Stimulated activated CD4-positive, alpha-beta T cell treated with anti-CD3 and anti-CD28 coated beads, TNF-alpha, amount 100 ng/mL, for 1 hour (primary cell): ENCODE data around the gene PCCA.
"Not testable (repeated sequence)": the region's sequence is repeated elsewhere in the genome, so short reads cannot be mapped to it uniquely, and the experiment has no call there.

Experiments used
- DNase-seq, 3 donors: peaks; one replicate each; pipeline ENCODE4 v3.0.0-alpha.2; 2020; ENCODE audit warnings: low read depth in 3 of 3, low spot score in 1 of 3

PCCA gene

DNA sequence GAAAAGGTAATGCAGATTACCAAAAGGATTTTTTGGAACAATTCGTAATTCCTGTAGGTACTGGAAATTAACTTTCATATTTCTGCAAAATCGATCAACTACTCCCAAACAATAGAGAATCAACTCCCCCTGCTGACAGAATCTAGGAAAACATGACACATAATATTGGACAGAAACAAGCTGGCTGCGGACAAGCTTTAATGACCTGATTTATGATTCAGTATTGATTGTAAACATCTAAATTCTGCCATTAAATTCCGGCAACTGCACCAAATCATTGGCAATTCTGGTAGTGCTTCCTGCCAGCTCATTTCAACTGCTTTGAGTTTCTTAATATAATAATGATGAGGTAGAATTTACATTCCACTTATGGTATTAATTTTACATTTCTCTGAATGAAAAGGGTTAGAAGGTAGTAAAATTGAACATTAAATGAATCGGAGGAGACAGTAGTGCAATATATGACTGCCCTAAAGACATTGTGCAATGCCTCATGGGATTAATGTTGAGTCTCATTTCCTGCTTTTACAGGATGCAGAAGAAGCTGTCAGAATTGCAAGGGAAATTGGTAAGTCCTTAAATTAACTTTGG lies 146.5 kb downstream of the PCCA start:
- no peak for DNase-seq

DNA sequence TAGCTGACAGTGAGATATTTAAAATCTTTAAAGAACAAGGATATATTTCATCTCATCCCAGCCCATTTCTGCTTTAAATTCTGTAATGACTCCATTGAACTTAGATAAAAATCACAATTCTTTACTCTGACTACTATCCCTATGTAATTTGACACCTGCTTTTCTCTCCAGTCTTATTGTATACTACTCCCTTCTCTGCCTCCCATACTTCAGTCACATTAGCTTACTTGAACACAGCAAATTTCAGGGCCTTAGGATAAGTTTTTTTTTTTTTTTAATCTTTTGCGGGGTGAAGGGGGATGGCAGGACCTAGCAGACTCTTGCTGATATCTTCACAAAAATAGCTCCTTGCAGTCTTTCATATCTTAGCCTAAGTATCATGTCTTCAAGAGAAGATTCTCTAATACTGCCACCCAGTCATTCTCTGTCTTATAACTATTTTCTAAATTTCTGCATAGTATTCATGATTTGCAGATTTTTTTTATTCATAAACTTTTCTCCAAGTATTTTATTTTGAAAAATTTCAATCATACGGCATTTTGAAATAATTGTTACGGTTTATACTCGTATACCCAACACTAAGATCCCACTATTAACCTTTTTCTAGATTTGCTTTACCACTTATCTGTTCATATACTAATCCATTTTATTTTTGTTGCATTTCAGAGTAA lies 151.4 kb downstream of the PCCA start:
- DNase-seq = no peak

DNA sequence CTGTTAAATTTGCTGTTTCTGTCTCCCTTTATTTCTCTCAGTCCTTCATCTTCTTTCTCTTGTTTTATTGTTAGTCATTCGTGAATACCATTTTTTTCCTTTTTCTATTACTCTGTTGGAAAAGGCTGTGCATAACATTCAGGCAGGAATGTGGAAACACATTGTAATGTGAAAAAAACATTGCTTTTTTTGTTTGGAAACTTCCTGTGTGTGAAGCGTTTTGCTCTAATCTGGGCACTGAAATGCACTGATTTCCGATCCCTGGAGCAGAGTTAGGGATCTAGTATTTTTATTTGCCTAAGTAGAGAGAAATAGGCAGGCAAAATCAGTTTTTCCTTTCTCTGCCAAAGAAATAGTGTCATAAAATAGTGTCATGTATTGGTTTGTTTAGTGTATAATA lies 155.5 kb downstream of the PCCA start:
- DNase-seq = no peak

DNA sequence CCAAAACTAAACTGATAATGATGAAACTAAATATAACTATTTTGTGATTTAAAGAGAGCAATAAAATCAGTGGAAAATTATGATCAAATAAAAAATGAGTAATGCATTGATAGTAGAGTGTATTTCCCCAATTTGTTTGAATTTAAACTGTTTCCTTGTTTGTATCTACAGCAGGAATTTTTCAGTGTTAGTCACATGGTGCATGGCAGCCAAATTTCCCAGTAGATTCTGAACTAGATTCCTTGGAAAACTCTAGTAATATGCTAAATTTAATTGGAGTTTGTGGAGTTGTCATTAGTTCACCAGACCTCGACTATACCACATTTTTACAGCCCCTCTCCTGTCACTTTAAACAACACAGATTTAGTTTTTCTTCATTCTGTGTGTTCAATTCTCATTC lies 156.2 kb downstream of the PCCA start:
- no peak for DNase-seq

DNA sequence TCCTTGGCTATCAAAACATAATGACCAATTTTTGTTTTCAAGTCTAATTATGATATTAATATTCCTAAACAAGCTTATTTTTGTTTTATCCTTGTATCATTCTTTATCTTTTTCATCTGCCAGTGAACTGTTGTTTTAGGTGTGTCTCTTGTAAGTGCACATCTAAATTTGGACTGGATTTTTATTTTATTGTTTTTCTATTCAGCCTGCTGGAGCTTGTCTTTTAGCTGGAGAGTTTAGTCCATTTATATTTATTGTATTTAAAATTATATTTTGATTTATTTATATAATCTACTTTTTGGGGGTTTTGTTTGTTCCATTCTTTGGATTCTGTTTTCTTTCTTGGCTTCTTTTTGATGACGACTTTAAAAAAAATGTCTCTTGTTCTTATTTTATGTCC lies 159.0 kb downstream of the PCCA start:
- no peak for DNase-seq

DNA sequence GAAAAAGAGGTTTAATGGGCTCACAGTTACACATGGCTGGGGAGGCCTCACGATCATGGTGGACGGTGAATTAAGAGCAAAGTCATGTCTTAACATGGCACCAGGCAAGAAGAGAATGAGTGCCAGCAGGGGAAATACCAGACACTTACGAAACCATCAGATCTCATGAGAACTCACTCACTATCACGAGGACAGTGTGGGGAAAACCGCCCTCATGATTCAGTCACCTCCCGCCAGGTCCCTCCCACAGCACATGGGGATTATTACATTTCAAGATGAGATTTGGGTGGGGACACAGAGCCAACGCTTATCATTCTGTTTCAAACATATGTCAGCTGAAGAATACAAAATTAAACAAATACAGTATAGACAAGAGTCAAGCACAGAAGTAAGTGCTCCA lies 165.1 kb downstream of the PCCA start:
- no peak for DNase-seq

DNA sequence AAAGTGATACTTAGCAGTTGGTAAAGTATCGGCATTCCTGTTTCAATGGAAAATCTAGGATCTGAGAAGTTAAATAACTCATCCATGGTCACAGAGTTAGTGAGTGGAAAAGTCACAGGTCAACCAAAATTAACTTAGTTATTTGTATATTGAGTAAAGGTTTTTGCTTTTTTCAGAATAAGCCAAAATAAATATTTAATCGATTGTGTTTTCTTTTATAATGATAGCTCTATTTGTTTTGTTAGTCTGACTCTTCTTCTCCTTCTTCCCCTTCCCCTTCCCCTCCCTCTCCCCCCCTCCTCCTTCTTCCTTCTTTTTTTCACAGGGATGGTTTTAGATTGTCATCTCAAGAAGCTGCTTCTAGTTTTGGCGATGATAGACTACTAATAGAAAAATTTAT lies 173.5 kb downstream of the PCCA start:
- no peak for DNase-seq

DNA sequence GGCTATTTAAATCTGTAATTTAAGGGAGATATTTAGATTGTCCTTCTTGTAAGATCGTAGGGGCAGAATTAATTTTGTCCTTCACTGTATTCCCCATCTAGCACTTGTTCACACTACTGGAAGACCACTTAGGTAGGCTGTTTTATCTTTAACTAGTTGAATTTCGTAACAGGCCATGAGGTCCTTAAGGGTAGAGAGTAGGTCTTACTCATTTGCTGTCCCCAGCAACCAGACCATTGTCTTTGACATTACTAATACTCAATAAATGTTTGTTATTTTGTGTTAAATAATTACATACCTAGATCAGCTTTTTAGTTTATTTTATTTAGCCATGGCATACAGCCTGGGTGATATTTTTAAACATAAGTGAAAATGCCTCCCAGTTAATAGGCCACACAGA lies 177.1 kb downstream of the PCCA start:
- no peak for DNase-seq

DNA sequence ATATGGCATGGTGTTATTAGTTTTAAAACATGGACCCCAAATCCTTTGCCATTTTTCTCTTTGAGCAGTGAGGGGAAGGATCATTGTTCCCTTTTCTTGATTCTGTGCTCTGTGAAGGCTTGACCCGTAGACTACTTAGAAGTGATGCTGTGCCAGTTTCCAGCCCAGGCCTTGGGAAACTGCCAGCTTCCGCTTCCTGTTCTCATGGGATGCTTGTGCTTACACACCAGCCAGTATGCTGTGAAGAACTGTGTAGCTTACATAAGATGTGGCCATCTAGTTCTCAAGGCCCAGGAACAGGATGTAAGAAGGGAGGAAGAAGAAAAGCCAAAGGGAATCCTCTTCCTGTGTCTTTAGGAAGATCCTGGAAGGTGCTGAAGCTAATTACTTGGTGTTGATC lies 180.9 kb downstream of the PCCA start:
- no peak for DNase-seq

DNA sequence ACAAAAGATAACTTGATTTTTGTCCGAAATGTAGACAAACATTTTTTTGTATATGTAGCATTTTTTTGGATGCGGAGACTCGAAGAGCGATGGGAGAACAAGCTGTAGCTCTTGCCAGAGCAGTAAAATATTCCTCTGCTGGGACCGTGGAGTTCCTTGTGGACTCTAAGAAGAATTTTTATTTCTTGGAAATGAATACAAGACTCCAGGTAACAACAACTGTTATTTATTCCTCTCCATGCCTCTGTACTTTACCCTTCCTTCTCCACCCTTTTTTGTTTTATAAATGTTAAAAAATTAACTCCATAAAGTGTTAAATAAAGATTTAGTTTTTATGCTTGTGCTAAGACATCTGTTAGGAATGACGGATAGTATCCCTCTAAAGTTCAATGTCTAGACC lies 184.2 kb downstream of the PCCA start:
- no peak for DNase-seq

DNA sequence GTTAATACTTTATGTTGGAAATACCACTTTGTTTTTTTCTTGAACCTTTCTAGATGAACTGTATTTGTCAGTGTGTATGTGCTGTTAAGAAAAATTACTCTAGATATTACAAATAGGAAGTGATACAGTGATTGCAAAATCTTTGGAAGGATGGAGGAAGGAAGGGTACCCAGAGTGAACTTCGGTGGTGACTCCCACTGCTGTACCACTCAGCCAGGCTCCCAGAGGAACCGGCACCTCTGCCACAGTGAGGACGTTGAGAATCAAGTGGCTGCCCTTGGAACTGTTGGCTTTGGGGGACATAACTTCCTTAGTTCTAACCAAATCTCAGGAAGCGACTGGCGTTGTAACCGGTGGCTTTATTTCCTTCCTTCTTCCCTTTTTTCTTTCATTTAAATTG lies 184.7 kb downstream of the PCCA start:
- DNase-seq = no peak

DNA sequence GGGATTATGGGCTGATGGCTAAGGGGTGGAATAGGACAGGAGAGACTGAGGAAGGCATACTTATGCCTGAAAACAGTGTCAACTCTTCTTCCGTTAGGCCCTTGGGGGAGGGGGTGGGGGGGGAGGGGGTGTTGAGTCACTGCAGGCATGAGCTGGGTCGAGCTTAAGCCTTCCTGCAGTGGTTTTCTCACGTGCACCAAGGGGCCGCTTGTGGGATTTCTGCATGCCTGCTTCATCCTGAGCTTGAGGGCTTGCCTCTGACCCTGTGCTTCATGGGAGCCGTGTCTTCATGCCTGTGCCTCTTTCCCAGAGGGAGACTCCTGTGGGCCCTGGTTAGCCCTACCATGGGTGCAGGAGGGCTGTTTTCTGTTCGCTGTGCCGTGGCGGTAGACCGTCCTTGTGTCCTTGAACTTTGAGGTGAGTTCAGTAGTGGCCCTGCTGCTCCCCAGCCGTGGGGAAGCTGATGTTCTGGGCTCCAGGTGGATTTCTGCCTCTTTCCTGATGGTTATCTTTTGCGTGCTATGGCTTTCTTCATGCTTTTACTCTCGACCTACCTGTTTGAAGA lies 186.1 kb downstream of the PCCA start:
- DNase-seq = no peak

DNA sequence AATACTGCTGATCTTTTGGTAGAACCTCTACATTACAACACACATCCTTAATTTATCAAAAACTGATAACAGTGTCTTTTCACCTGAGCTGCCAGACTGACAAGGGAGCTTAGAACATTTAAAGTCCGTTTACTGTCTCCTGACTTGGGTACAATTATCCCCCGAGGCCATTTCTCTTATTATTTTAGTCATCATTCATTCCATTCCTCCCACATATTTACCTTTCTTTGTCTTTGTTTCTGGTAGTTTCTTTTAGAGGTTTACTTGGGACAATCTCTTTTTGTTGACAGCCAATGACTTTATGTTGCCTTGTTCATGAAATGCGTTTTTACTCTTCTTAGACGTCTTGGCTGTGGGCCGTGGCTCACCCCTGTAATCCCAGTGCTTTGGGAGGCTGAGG lies 186.9 kb downstream of the PCCA start:
- DNase-seq = no peak

DNA sequence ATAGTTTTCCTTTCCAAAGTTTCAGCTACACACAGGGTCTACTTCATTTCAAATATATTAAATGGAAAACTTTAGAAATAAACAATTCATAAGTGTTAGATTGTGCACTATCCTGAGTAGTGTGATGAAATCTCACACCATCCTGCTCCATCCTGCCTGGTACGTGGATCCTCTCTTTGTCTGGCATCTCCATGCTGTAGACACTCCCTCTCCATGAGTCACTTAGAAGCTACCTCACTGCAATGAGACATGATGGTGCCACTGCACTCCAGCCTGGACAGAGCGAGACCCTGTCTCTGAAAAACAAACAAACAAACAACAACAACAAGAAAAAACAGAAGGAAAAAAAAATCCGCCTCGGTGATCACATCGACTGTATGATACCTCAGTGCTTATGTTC lies 191.8 kb downstream of the PCCA start:
- no peak for DNase-seq

DNA sequence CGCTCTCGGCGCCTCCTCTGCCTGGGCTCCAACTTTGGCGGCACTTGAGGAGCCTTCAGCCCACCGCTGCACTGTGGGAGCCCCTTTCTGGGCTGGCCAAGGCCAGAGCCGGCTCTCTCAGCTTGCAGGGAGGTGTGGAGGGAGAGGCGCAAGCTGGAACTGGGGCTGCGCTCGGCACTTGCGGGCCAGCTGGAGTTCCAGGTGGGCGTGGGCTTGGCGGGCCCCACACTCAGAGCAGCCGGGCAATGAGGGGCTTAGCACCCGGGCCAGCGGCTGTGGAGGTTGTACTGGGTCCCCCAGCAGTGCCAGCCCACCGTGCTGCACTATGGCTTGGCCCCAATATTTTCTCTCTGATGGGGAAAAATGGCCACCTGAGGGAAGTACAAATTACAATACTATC lies 193.4 kb downstream of the PCCA start:
- not testable (repeated sequence) for DNase-seq

DNA sequence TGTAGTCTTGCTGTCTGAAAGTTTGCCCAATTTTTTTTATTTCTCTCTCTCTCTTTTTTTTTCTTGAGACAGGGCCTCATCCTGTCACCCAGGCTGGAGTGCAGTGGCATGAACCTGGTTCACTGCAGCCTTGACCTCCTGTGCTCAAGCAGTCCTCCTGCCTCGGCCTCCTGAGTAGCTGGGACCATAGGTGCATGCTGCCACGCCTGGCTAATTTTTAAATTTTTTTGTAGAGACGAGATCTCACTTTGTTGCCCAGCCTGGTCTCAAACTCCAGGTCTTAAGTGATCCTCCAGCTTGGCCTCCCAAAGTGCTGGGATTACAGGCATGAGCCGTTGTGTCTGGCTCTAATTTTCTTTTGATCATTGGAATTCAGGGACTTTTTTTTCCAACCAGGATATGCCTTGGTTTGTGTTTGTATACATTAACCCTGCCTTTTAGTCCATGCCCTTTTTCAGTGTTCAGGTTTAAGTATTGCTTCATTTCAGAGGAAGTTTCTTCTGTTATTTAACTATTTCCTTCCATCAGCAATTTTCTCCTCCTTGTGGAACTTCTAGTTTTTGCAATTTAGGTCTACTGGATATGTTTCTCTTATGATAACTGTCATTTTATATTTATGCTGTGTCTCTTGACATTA lies 201.4 kb downstream of the PCCA start:
- DNase-seq = no peak

DNA sequence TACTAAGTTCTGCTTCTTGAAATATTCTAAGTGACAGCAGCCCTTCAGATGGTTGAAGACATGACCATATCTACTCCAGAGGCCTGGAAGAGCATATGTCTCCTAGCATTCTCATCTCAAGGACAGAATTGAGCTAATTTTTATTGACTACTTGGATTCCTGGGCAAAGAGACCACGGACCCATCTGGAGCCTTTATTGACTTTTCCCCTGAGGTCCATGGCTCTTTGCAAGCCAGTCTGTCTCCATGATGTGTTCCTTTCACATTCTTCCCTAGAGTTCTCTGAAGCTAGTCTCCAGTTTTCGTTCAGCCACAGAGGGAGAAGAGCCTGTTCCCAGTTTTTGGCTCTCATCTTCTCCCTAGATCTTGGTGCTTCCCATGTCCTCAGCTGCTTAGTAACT lies 202.7 kb downstream of the PCCA start:
- DNase-seq = no peak

DNA sequence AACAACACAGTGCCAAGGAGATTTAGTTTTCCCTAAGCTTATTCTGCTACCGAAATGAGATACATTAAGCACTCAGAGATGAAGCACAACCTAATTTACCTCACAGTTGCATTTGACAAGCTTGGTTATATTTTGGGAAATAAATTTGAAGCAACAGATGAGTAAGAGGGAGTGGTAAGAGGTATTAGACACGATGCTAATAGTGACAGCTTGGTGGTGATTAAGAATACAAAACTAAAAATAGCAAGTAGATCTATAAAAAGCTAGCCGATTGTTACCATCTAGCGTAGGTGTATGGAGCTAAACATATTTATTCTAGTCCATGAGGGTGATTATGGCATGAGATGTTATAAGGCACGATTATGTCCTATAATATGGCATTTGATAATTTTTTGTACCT lies 208.5 kb downstream of the PCCA start:
- DNase-seq = no peak

DNA sequence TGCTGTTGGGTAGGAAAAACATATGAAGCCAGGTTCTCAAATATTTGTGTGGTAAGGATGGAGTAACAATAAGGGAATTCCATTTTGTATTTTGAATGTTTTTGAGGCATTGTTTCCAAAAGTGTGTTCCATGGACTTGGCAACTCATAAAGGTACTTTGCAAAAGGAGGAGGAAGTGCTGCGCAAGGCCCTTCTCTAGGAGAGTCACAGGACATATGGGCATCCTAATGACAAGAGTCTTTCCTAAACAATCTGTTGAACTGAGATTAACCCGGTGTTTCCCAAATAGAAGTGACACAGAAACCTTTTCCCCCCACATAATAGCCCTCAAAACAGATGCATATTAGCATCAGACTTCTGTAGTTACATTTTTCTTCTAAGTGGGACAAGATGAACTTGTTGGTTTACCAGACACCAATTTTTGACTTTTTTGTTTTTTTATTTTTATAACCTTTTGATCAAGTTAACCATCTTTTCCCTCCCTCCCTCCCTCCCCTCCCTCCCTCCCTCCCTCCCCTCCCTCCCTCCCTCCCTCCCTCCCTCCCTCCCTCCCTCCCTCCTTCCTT lies 209.3 kb downstream of the PCCA start:
- DNase-seq = no peak

DNA sequence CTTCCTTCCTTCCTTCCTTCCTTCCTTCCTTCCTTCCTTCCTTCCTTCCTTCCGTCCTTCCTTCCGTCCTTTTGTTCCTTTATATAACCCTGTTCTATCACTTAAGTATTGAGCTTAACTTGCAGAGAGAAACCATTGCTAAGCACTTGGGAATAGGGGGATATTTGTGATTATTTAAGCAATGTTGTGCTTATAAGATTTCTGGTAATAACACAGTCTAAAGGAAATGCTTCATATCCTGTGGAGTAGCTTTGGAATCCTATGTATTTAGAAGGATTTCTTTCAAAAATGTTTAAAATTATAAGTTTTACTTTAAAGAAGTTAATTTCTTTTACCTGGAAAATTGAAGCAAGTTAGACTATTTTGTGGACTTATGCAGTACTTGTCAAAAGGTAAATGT lies 209.8 kb downstream of the PCCA start:
- DNase-seq = no peak

DNA sequence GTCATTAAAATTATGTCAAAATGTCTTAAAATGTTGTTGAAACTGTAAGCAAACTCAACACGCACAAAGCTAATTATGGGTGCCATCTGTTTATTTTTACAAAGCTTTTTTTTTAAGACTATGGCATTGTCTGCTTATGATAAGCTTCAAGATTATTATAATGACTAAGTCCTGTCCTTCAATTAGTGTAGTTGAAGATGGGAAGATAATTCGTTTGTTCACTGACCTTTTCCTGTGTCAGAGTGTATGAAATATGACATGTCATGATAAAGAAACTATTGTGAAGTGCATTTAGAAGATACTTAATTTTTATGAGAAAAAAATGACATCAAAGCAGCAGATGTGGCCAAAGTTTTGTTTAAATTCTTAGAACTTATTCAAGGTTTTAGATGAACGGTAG lies 211.3 kb downstream of the PCCA start:
- no peak for DNase-seq

DNA sequence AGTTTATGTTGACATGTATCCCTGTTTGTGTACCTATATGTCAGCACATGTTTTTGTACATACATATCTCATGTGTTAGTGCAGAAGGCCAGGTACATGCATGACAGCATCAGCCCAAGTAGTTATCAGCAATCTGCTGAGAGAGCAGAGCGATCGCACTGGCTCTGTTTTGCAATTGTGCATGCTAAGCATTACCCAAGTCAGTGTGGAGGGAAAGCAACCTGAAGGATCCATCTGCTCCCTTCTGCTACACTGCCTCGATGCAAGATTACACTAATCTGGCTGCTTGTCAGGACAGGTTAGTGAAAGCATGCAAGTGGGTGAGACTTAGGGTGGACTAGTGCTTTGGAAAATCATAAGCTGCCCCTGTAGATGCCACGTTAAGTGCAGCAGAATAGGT lies 211.8 kb downstream of the PCCA start:
- DNase-seq = no peak
